GM12891 (cell line): ENCODE data around the gene KLF1.

Experiments used
- POLR2A ChIP-seq: IDR thresholded peaks from 2 replicates; pipeline ENCODE4 v1.6.1; 2011; ENCODE audit warnings: low read depth, low read length, control low read depth
- SPI1 ChIP-seq: IDR thresholded peaks from 2 replicates; pipeline ENCODE4 v1.6.1; 2011; ENCODE audit warnings: low read depth, low read length, control low read depth

DNA sequence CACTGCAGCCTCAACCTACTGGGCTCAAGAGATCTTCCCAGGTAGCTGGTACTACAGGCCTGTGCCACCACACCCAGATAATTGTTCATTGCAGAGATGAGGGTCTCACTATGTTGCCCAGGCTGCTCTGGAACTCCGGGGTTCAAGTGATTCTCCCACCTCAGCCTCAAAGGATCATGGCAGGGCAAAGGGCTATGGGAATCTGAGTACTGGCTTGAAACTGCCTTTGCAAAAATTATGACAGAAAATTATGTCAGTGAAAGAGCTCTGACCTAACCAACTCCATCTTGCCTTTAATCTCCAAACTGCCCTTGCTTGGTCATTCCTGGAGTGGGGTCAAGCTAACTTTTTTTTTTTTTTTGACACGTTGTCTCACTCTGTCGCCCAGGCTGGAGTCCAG is 4.4 kb downstream of the KLF1 start:
- no peak for TF ChIP-seq POLR2A
- no peak for TF ChIP-seq SPI1
